DMS79 treated with DMSO at 0.1 percent for 48 hours (cell line): Measurements from ENCODE around the gene DDX25.
A peak's percentile ranks its signal among the peaks of the same experiment; 100 is the strongest.

ENCODE experiments used
- DNase-seq: peaks from one replicate; lab custom pipeline; 2025; lab: John Stamatoyannopoulos, UW

DDX25 gene

GRCh38 chr11:125950696-125951651, 46.7 kb downstream of the DDX25 start:
- DNase-seq, result no peak

- DNase-seq, result no peak
These were observed 47.4 kb downstream of the DDX25 start for GRCh38 chr11:125951731-125952130.

- DNase-seq, result no peak
These were observed 48.3 kb downstream of the DDX25 start for GRCh38 chr11:125952559-125952958.

GRCh38 chr11:125952973-125953372, 48.7 kb downstream of the DDX25 start:
- peak; percentile 63 for DNase-seq

GRCh38 chr11:125953401-125953935, 49.2 kb downstream of the DDX25 start:
- DNase-seq, result no peak

- no peak for DNase-seq
These were observed 50.0 kb downstream of the DDX25 start for GRCh38 chr11:125954123-125954944.

DNA sequence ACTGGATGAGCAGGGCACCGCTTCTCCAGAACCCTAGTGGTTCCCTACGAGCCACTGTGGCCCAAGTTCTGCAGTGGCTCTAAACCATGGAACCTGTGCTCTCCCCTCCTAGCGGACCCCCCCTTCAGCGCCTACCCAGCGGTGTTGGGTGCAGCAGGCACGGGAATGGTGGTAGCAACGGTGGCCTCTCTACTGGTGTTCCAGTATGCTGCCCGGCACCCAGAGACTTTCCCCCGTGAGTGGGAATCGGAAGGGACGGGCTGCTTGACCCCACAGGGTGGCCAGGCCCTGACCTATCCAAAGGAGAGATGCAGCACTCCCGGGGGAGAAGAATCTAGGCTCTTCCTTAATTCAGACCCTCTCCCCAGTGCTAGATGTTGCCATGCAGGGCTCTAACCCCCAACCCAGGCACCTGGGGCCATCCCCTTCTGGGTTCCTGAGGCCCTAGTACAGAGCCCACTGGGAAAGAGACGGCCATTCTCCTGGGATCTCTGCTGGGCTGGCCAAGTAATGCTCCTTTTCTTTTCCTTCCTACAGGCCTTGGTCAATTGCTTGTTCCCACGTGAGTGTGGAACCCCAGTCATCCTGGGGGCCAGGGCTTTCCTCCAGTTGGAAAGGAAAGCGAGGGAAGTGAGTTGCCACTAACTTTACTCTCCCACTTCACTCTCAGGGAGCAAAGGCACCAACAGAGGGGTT, 50.8 kb downstream of the DDX25 start:
- no peak for DNase-seq

- DNase-seq, result no peak
These were observed 51.5 kb downstream of the DDX25 start for GRCh38 chr11:125955856-125956255.

GRCh38 chr11:125956391-125957134, 52.3 kb downstream of the DDX25 start:
- DNase-seq, result no peak

GRCh38 chr11:125957618-125958332, 53.5 kb downstream of the DDX25 start:
- DNase-seq, result no peak

DNA sequence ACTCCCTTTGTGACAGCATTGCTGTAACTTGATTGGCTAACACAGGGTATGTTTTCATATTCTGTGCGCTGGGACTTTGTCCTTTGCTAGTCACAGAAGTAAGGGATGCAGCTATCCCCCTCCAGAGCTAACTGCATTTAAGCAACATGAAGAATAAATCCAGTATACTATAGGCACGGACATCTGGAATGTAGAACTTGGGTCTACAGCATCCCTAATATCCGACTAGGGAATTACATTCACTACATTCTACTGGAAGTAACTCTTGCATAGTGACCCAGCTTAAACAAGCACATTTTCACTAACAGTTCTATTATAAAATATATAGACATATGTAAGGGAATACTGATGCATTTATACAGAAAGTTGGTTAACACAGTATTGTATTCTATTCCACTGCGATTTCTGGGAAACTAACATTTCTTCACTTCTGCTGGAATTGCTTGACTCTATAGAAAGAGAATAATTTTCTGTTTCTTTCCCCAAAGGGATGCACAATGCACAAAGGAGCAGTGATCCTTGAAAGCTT, 54.6 kb downstream of the DDX25 start:
- no peak for DNase-seq

DNA sequence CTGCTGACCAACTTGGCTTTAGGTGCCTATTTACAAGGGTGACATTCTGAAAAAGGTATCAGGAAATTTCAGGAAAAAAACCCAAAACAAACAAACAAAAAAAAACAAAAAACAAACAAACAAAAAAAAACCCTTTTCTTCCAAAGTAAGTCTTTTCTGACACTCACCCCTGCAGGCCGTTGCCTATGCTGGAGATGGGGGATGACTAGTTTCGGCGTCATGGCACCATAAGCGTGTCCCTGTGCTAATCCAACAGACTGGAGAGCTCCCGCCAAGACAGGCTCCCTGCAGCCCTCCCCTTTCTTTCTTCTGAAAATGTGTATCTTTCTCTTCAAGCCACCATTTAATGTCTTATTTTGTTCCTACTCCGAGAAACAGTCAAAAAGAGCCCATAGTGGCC, 55.2 kb downstream of the DDX25 start:
- DNase-seq, result no peak

DNA sequence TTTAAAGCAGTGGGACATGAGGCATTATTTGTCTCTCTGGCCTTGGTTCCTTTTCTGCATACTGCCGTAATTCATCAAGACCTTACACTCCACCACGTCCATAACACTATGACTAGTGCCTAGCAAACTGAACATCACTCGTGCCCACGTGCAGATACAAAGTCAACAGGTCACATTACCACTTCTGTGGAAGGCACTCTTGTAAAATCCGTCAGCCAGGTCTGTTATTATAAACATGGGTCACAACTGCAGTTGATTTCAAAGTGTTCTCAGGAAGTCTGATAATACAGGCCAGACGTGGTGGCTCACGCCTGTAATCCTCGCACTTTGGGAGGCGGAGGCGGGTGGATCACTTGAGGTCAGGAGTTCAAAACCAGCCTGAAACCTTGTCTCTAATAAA, 55.6 kb downstream of the DDX25 start:
- peak; percentile 32 for DNase-seq

GRCh38 chr11:125960771-125961170, 56.5 kb downstream of the DDX25 start:
- DNase-seq, result no peak

DNA sequence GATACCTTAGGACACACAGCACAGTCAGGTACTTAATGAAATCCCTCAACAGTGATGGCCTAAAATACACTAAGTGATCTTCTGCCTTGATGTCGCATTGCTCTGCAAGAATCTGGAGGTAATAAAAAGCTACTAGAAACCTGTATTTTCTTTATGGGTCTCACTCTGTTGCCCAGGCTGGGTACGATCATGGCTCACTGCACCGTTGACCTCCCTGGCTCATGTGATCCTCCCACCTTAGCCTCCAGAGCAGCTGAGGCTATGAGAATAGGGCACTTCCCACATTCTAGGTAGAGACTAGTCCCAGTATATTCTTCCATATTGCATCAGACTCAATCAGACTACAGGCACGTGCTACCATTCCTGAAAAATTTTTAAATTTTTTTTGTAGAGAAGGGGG, 63.2 kb downstream of the DDX25 start:
- no peak for DNase-seq

GRCh38 chr11:125968354-125968753, 64.0 kb downstream of the DDX25 start:
- DNase-seq, result peak; percentile 28

- DNase-seq, result no peak
These were observed 67.3 kb downstream of the DDX25 start for GRCh38 chr11:125971618-125972017.

DNA sequence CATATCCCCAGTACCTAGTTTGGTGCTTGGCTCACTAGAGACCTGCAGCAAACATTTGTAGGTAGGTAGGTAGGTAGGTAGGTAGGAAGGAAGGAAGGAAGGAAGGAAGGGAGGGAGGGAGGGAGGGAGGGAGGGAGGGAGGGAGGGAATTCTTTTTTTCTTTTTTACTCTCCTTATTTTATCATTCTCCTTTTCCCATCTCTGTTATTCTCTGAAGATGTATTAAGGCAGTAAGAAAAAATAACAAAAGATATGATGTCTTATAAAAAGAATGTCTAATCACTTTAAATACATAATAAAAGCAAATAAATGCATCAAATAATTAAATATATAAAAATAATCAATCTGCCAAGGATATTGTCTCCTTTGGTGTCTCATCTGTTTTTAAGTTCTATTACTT, 70.0 kb downstream of the DDX25 start:
- DNase-seq, result no peak

- peak; percentile 54 for DNase-seq
These were observed 71.3 kb downstream of the DDX25 start for GRCh38 chr11:125975634-125976033.

DNA sequence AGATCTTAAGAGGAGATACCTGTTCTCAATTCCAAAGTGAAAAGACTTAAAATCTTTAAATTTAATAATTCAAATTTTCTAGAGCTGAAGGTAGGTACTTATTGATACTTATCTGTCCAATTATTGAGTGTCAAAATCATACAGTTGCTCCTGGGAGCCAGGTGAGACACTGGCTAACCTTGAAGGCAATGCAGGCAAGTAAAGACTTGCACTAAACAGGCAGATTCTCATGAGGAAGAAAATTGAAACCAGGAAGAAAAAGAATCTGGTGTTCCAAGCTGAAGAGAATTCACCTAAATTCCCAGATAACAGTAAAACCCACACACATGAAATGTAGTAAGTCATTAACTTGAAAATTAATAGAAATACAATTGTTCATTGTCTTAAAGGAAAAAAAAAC, 71.8 kb downstream of the DDX25 start:
- DNase-seq, result no peak
